Measurements from ENCODE around the gene KRT17. TPM values are rescaled to one million over a fixed set of nuclear protein-coding genes. Genes with fewer than 3 reads are reported as not detected.
"Not testable (repeated sequence)": the region's sequence is repeated elsewhere in the genome, so short reads cannot be mapped to it uniquely, and the experiment has no call there.

The KRT17 gene
- total and polyA plus RNA-seq, 2 donors (not counting 1 experiment from before 2014, with no cell fraction given): not detected

GRCh38 chr17:41615454-41615853 is 8.9 kb downstream of the KRT17 start:
- ChIA-PET CTCF (no interaction called here), POLR2A (interaction anchor here (0.6 kb wide), 1 partner anchor 1033 kb away, joined by 4 read pairs; no protein-coding TSS in a partner anchor)
- no peaks in the 10 kb centered on the region for H3K79me2 ChIP-seq (ENCODE audit: control insufficient read depth, insufficient read depth, low read length)
- Mint-ChIP-seq H3K9me3 (ENCODE audit: insufficient read depth) (no peaks in the 10 kb centered on the region), H3K4me3 (no peak overlapping the region), H3K27ac (no peak overlapping the region), H3K27me3 (peaks cover 13% of the 10 kb centered on the region), H3K4me1 (no peaks in the 10 kb centered on the region)
- no peak overlapping the region for H3K9ac ChIP-seq (ENCODE audit: low read length)
- H3K36me3 ChIP-seq (replicated peaks in 1 of 2; ENCODE audit: control extremely low read depth in 1 of 2, control insufficient read depth in 1 of 2, extremely low read depth in 1 of 2, insufficient read depth in 2 of 2, low read length in 1 of 2): no peaks in the 10 kb centered on the region
- no peaks in the 10 kb centered on the region for H3K4me1 ChIP-seq (ENCODE audit: control insufficient read depth in 2 of 2, insufficient read depth in 2 of 2, low read length in 2 of 2)
- no peak overlapping the region for H3K4me3 ChIP-seq (ENCODE audit: control extremely low read depth in 1 of 5, extremely low read depth in 1 of 5, insufficient read depth in 1 of 5, low read depth in 2 of 5, low read length in 4 of 5)
- H4K20me1 ChIP-seq (ENCODE audit: control insufficient read depth, insufficient read depth, low read length, poor library complexity, severe bottlenecking): no peaks in the 10 kb centered on the region
- ATAC-seq (ENCODE audit: low read depth) (no peak), DNase-seq (no peak)
- no peak overlapping the region for H3K4me2 ChIP-seq (replicated peaks; ENCODE audit: low read depth, low read length, poor library complexity, severe bottlenecking)
- intact Hi-C loops (cut with micrococcal nuclease): no loop called here
- no peak for TF ChIP-seq EZH2 (IDR thresholded peaks at IDR 0.05; ENCODE audit: borderline replicate concordance, insufficient read depth, low read depth, low read length, poor library complexity, severe bottlenecking)
- TF ChIP-seq CTCF (IDR thresholded peaks at IDR 0.05): no peak
- 67% methylated on average over 6 of the region's 7 CpGs for WGBS (ENCODE audit: insufficient coverage)
- no peaks in the 10 kb centered on the region for H3K27me3 ChIP-seq (replicated peaks in 1 of 4; ENCODE audit: control extremely low read depth in 1 of 4, control insufficient read depth in 3 of 4, insufficient read depth in 4 of 4, low read length in 3 of 4)
- no peaks in the 10 kb centered on the region for H3K9me3 ChIP-seq (ENCODE audit: control extremely low read depth in 1 of 3, control insufficient read depth in 2 of 3, insufficient read depth in 1 of 3, low read length in 2 of 3)
- H2AFZ ChIP-seq (ENCODE audit: insufficient read depth, low read depth, low read length, poor library complexity, severe bottlenecking): no peak overlapping the region
- no peak overlapping the region for H3K27ac ChIP-seq (ENCODE audit: low read length in 2 of 2)

- H3K27me3 Mint-ChIP-seq; H3K27ac ChIP-seq (ENCODE audit: low read length in 2 of 2); H3K4me3 ChIP-seq (ENCODE audit: control extremely low read depth in 1 of 5, extremely low read depth in 1 of 5, insufficient read depth in 1 of 5, low read depth in 2 of 5, low read length in 4 of 5); H3K4me3 Mint-ChIP-seq; intact Hi-C loops (cut with micrococcal nuclease); H3K9me3 Mint-ChIP-seq (ENCODE audit: insufficient read depth); H3K9ac ChIP-seq (ENCODE audit: low read length); H4K20me1 ChIP-seq (ENCODE audit: control insufficient read depth, insufficient read depth, low read length, poor library complexity, severe bottlenecking); POLR2A ChIA-PET; H3K36me3 ChIP-seq (replicated peaks in 1 of 2; ENCODE audit: control extremely low read depth in 1 of 2, control insufficient read depth in 1 of 2, extremely low read depth in 1 of 2, insufficient read depth in 2 of 2, low read length in 1 of 2); H3K4me1 Mint-ChIP-seq; H3K79me2 ChIP-seq (ENCODE audit: control insufficient read depth, insufficient read depth, low read length); H3K4me2 ChIP-seq (replicated peaks; ENCODE audit: low read depth, low read length, poor library complexity, severe bottlenecking); H3K27me3 ChIP-seq (replicated peaks in 1 of 4; ENCODE audit: control extremely low read depth in 1 of 4, control insufficient read depth in 3 of 4, insufficient read depth in 4 of 4, low read length in 3 of 4); DNase-seq; ATAC-seq (ENCODE audit: low read depth); CTCF ChIA-PET; H3K9me3 ChIP-seq (ENCODE audit: control extremely low read depth in 1 of 3, control insufficient read depth in 2 of 3, insufficient read depth in 1 of 3, low read length in 2 of 3); H3K27ac Mint-ChIP-seq; H3K4me1 ChIP-seq (ENCODE audit: control insufficient read depth in 2 of 2, insufficient read depth in 2 of 2, low read length in 2 of 2); H2AFZ ChIP-seq (ENCODE audit: insufficient read depth, low read depth, low read length, poor library complexity, severe bottlenecking): not testable (repeated sequence)
- 62% methylated on average over 7 of the region's 9 CpGs for WGBS (ENCODE audit: insufficient coverage)
These were observed 9.6 kb downstream of the KRT17 start for GRCh38 chr17:41614767-41615166.
